H1 (cell line): ENCODE measurements around the gene PARD3. TPM values are rescaled to one million over a fixed set of nuclear protein-coding genes. Genes with fewer than 3 reads are reported as not detected.

ENCODE experiments used
- BCL11A ChIP-seq, 2 experiments: IDR thresholded peaks; one replicate each; pipeline ENCODE4 v1.6.1; 2011; ENCODE audit warnings: low read depth in 2 of 2, low read length in 2 of 2, mild to moderate bottlenecking in 2 of 2
- GTF2F1 ChIP-seq: IDR thresholded peaks from 2 replicates; pipeline ENCODE4 v1.6.1; 2012; ENCODE audit warnings: low read depth, low read length, improper control_type of control experiment, borderline replicate concordance
- RXRA ChIP-seq: IDR thresholded peaks from 2 replicates; pipeline ENCODE4 v1.6.1; 2011; ENCODE audit warnings: low read depth, mild to moderate bottlenecking, low read length, moderate library complexity; ENCODE audit not compliant: insufficient read depth
- polyA plus RNA-seq, 7 experiments: library from polyadenylated mRNA; depleted of rRNA in 3 of 7; stranded (reverse) in 5 of 7; unstranded in 2 of 7; fragments of >200 nt in 5 of 7; fragments of 200-250 nt in 2 of 7; gene quantifications; 1 replicate in 5 of 7; 2 replicates in 1 of 7; 4 replicates in 1 of 7; pipeline versions ENCODE4 v1.2.1 to v1.2.3, GENCODE V29; 2011 to 2013; ENCODE audit warnings: missing spikeins in 2 of 7, mixed read lengths in 2 of 7
- total RNA-seq: library from RNA; stranded (reverse); fragmentation: NEBNext Ultra II Directional; extraction: Animal tissue kit (Norgen Biotek cat#: 25700); gene quantifications from 2 replicates; pipeline ENCODE4 v1.2.1, GENCODE V29; 2021
- TF ChIP-seq, protein P1 (sequence below): IDR thresholded peaks from 2 replicates; pipeline ENCODE4 v1.6.1; 2012; ENCODE audit warnings: inconsistent platforms

Gene PARD3
- total and polyA plus RNA-seq, 2 of the 8 experiments (the other 6 are each of a cell fraction or from before 2014, with no cell fraction given): 19.7 to 49.1 TPM

DNA sequence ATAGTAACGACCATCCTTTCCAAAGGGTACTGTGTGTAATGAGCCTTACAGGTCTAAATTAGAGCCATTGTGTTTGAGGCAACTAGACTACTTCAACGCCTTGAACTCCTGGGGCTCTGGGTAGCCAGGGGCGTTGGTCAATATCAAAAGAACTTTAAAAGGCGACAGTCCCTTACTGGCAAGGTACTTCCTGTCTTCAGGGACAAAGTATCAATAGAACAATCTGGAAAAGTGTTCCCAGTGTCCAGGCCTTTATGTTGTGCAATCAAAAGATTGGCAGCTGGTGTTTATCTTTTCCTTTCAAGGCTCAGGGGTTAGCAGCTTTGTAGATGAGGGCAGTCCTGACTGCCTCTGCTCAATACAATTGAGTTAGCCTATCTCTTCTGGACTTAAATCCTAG is 284.3 kb downstream of the PARD3 start (continued):
- TF ChIP-seq RXRA (no peak), GTF2F1 (no peak), BCL11A (IDR thresholded peaks at IDR 0.05; ENCODE audit: low read depth in 2 of 2, low read length in 2 of 2) (no peak)
- TF ChIP-seq, protein P1, sequence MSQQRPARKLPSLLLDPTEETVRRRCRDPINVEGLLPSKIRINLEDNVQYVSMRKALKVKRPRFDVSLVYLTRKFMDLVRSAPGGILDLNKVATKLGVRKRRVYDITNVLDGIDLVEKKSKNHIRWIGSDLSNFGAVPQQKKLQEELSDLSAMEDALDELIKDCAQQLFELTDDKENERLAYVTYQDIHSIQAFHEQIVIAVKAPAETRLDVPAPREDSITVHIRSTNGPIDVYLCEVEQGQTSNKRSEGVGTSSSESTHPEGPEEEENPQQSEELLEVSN: no peak
